GM23248 (cell line): ENCODE results near the gene FRS3. TPM values are rescaled to one million over a fixed set of nuclear protein-coding genes. Genes with fewer than 3 reads are reported as not detected.

Experiments
- DNase-seq: peaks from one replicate; pipeline ENCODE4 v3.0.0-alpha.2; 2015
- H2AFZ ChIP-seq: fragments of 200-600 bp; sonication (generic); 2 replicates; pipeline ENCODE4 v1.6.1; 2016; ENCODE audit warnings: antibody characterized with exemption
- H3F3A ChIP-seq: fragments of 200-600 bp; sonication (generic); 2 replicates; pipeline ENCODE4 v1.6.1; 2016; ENCODE audit warnings: mild to moderate bottlenecking, antibody characterized with exemption, mixed run types; ENCODE audit not compliant: insufficient read depth
- H3K27ac ChIP-seq: fragments of 200-600 bp; sonication (generic); 2 replicates; pipeline ENCODE4 v1.5.1; 2016; ENCODE audit warnings: mild to moderate bottlenecking
- H3K27me3 ChIP-seq: fragments of 200-600 bp; sonication (generic); replicated peaks from 2 replicates; pipeline ENCODE4 v1.6.1; 2016; ENCODE audit warnings: mild to moderate bottlenecking; ENCODE audit not compliant: insufficient read depth
- H3K36me3 ChIP-seq: fragments of 200-600 bp; sonication (generic); 2 replicates; pipeline ENCODE4 v1.6.1; 2016; ENCODE audit warnings: low read depth, mild to moderate bottlenecking
- H3K4me1 ChIP-seq: fragments of 200-600 bp; sonication (generic); 2 replicates; pipeline ENCODE4 v1.6.1; 2016; ENCODE audit warnings: mild to moderate bottlenecking; ENCODE audit not compliant: insufficient read depth
- H3K4me2 ChIP-seq: fragments of 200-600 bp; sonication (generic); one replicate; pipeline ENCODE4 v1.6.1; 2016; ENCODE audit warnings: mild to moderate bottlenecking; ENCODE audit not compliant: unreplicated experiment
- H3K4me3 ChIP-seq: fragments of 200-600 bp; sonication (generic); 2 replicates; pipeline ENCODE4 v1.5.1; 2016; ENCODE audit warnings: mild to moderate bottlenecking
- H3K79me2 ChIP-seq: fragments of 200-600 bp; sonication (generic); 2 replicates; pipeline ENCODE4 v1.6.1; 2016; ENCODE audit warnings: mild to moderate bottlenecking; ENCODE audit not compliant: insufficient read depth
- H3K9ac ChIP-seq: fragments of 200-600 bp; sonication (generic); 2 replicates; pipeline ENCODE4 v1.6.1; 2016; ENCODE audit warnings: mild to moderate bottlenecking
- H3K9me2 ChIP-seq: fragments of 200-600 bp; sonication (generic); 2 replicates; pipeline ENCODE4 v1.6.1; 2016; ENCODE audit warnings: mixed run types, mild to moderate bottlenecking, moderate library complexity; ENCODE audit not compliant: insufficient read depth
- H3K9me3 ChIP-seq: fragments of 200-600 bp; sonication (generic); one replicate; pipeline ENCODE4 v1.6.1; 2017; ENCODE audit warnings: low read depth
- H4K20me1 ChIP-seq: fragments of 200-600 bp; sonication (generic); 2 replicates; pipeline ENCODE4 v1.6.0; 2016; ENCODE audit not compliant: insufficient read depth
- EZH2 ChIP-seq: fragments of 200-600 bp; sonication (generic); IDR thresholded peaks from 2 replicates; pipeline ENCODE4 v1.6.1; 2018; ENCODE audit warnings: antibody characterized with exemption, mild to moderate bottlenecking; ENCODE audit not compliant: insufficient read depth, poor library complexity, severe bottlenecking
- EZH2phosphoT487 ChIP-seq: fragments of 200-600 bp; sonication (generic); IDR thresholded peaks from 2 replicates; pipeline ENCODE4 v1.6.1; 2018; ENCODE audit warnings: antibody characterized with exemption, moderate library complexity, mild to moderate bottlenecking, low read depth; ENCODE audit not compliant: insufficient read depth
- WGBS, 2 experiments: methylation state at CpG; one replicate each; pipeline ENCODE4 v1.1.6; 2015 to 2017; ENCODE audit warnings: low lambda C conversion rate in 2 of 2, low coverage in 1 of 2; ENCODE audit errors: missing lambda C conversion rate in 2 of 2; 5-methylcytosine and 5-hydroxymethylcytosine counted together
- in situ Hi-C: fragments of 300-500 bp; cut with MboI; formaldehyde crosslinking; loops from 2 replicates; pipeline ENCODE4 v1.15.0; 2020
- polyA plus RNA-seq: library from polyadenylated mRNA; unstranded; fragments of >200 nt; fragmentation: Nextera tagmentation; extraction: Ambion mirVana; gene quantifications from 2 replicates; pipeline ENCODE4 v1.2.1, GENCODE V29; 2016
- total RNA-seq: library from RNA; depleted of rRNA; stranded (reverse); fragments of >200 nt; shearing (Covaris generic); gene quantifications from 2 replicates; pipeline ENCODE4 v1.2.3, GENCODE V29; 2014

FRS3 gene
- total and polyA plus RNA-seq, 2 experiments from 2014 or later: 2.5 to 3.4 TPM

DNA sequence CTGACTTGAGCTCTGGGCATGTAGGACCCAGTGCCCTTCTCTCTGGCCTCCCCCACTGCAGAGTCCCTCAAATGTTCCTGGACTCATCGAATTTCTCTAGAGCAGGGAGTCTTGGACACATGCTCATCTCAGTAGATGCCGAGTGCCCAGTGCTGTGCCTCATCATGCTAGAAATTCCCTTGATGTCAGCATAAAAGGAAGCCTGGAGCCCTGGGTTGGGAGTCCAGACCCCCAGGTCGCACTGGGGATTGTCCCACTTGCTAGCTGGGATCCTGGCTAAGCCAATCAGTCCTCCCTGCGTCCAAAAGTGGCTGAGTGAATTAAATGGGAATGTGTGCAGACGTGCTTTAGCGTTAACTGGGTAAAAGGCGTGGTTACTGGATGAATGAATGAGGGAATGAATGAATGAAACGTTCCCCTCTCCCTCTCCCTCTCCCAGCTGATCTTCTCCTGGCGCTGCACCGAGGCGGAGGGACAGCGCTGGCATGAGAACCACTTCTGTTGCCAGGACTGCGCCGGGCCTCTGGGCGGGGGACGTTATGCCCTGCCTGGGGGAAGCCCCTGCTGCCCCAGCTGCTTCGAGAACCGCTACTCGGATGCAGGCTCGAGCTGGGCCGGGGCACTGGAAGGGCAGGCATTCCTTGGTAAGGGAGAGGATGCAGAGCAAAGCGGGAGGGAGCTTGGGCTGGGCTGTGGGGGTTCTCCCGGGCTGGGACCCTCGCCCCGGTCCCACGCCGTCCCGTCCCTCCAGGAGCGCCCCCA lies 6.2 kb upstream of the FRS3 start:
- Histone ChIP-seq H2AFZ (peak overlapping the region; percentile 98), H3K4me3 (peak overlapping the region; percentile 100), H3K27me3 (no peaks in the 10 kb centered on the region), H3K79me2 (peaks cover 33% of the 10 kb centered on the region), H3K4me2 (peak overlapping the region; percentile 84), H3K9ac (peak overlapping the region; percentile 100), H3K9me2 (no peaks in the 10 kb centered on the region), H3K9me3 (no peaks in the 10 kb centered on the region), H3K4me1 (peaks cover 8% of the 10 kb centered on the region; the same call in 1 of the 2 replicates), H3K36me3 (peaks cover 16% of the 10 kb centered on the region), H3K27ac (0 out of 2 replicates have a peak overlapping the region, but pooled peaks have one; percentile 6), H3F3A (peaks cover 9% of the 10 kb centered on the region; the same call in 1 of the 2 replicates), H4K20me1 (no peaks in the 10 kb centered on the region)
- peak; percentile 54 for DNase-seq
- in situ Hi-C loops: no loop called here
- TF ChIP-seq EZH2 (no peak), EZH2phosphoT487 (no peak)
- 8 to 17% methylated on average over 18 to 27 of the region's 29 CpGs for WGBS, 2 experiments

DNA sequence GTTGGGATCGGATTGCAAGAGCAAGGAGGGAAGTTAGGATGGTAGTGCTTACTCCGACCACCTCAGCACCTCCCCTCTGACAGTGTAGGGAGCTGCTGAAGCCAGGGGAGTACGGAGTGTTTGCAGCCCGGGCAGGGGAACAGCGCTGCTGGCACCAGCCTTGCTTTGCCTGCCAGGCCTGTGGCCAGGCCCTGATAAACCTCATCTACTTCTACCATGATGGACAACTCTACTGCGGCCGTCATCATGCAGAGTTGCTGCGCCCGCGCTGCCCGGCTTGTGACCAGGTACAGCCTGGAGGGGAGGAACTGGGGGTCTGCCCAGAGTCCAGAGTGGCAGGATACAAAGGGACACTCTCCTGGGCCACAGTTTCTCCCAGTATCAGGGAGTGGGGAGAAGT lies 5.6 kb upstream of the FRS3 start:
- Histone ChIP-seq H4K20me1 (no peaks in the 10 kb centered on the region), H3K9ac (no peak overlapping the region), H3K36me3 (peaks cover 10% of the 10 kb centered on the region), H3K27ac (no peak overlapping the region), H3K4me2 (no peak overlapping the region), H2AFZ (no peak overlapping the region), H3K4me3 (no peak overlapping the region), H3K9me2 (no peaks in the 10 kb centered on the region), H3K79me2 (peaks cover 28% of the 10 kb centered on the region), H3K4me1 (peaks cover 8% of the 10 kb centered on the region; the same call in 1 of the 2 replicates), H3F3A (peaks cover 6% of the 10 kb centered on the region; the same call in 1 of the 2 replicates), H3K27me3 (no peaks in the 10 kb centered on the region), H3K9me3 (no peaks in the 10 kb centered on the region)
- in situ Hi-C loops: no loop called here
- WGBS, 2 experiments: 90 to 94% methylated on average over 11 of the region's 11 CpGs
- no peak for TF ChIP-seq EZH2phosphoT487
- no peak for TF ChIP-seq EZH2
- DNase-seq: no peak

DNA sequence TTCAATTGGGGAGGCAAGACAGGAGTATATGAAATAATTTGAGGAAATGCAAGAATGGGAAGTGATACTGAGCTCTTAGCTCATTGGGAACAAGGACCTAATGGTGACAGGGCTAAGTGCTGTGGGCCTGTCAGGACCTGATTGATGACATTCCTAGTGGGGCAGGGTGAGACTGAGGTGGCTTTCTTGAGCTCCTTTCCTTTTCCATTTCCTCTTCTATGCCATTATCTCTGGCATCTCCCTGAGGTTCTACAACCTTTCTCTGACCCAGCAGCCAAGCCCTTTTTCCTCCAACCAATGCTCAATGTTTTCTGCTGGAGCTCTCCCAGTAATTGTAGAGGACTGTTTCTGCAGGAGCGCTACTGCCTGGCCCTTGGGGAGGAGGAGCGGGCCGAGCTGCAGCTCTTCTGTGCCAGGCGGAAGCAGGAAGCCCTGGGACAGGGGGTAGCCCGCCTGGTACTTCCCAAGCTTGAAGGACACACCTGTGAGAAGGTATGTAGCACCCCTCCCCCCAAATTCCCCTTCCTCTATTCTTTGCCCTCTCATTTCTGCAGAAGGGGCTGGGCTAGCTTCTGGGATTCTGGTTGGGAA lies 5.0 kb upstream of the FRS3 start:
- peaks cover 2% of the 10 kb centered on the region; the same call in 1 of the 2 replicates for H3F3A ChIP-seq
- H3K4me2 ChIP-seq: no peak overlapping the region
- peaks cover 8% of the 10 kb centered on the region; the same call in 1 of the 2 replicates for H3K4me1 ChIP-seq
- H3K9ac ChIP-seq: no peak overlapping the region
- no peak overlapping the region for H3K4me3 ChIP-seq
- WGBS, 2 experiments: 72 to 82% methylated on average over 5 of the region's 5 CpGs
- H4K20me1 ChIP-seq: no peaks in the 10 kb centered on the region
- H3K9me3 ChIP-seq: no peaks in the 10 kb centered on the region
- no peak overlapping the region for H2AFZ ChIP-seq
- DNase-seq: no peak
- no peak overlapping the region for H3K27ac ChIP-seq
- H3K79me2 ChIP-seq: peaks cover 22% of the 10 kb centered on the region
- H3K9me2 ChIP-seq: no peaks in the 10 kb centered on the region
- in situ Hi-C loops: no loop called here
- no peak for TF ChIP-seq EZH2
- TF ChIP-seq EZH2phosphoT487: no peak
- H3K27me3 ChIP-seq: no peaks in the 10 kb centered on the region
- peaks cover 4% of the 10 kb centered on the region for H3K36me3 ChIP-seq

DNA sequence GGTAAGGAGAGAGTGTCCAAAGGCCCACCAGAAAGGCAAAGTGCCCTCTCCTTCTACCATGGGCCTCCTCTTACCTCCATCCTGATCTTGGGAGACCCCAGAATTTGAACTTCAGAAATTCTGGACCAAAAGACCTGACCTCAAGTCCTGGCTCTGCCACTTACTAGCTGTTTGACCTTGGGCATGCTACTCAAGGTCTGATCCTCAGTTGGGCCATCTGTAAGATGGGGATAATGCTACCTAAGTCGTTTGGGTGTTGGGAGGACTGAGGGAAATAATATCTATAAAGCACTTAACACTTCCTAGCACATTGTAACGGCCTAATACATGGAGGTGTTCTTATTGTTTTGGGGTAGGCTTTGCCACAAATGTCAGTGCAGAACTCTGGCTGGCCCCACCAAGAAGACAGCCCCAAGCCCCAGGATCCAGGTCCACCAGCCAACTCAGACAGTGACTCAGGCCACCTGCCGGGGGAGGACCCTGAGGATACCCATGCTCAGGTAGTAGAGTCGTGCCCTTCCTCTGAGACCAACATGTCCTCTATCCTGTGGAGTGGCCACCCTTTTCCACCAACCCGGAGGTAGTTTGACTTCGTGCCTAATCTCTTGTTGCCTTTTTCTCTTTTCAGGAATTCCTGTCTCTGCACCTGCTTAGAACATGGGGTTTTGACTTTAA lies 3.5 kb upstream of the FRS3 start:
- H3K36me3 ChIP-seq: no peaks in the 10 kb centered on the region
- H3K9me2 ChIP-seq: no peaks in the 10 kb centered on the region
- in situ Hi-C loops: no loop called here
- H3K4me3 ChIP-seq: no peak overlapping the region
- 0 out of 2 replicates have a peak, but pooled peaks cover 8% of the 10 kb centered on the region for H3K4me1 ChIP-seq
- H3K27ac ChIP-seq: no peak overlapping the region
- WGBS, 2 experiments: 64 to 66% methylated on average over 6 of the region's 6 CpGs
- no peak overlapping the region for H2AFZ ChIP-seq
- no peaks in the 10 kb centered on the region for H3K9me3 ChIP-seq
- H3F3A ChIP-seq: no peaks in the 10 kb centered on the region
- no peak for DNase-seq
- H3K4me2 ChIP-seq: no peak overlapping the region
- TF ChIP-seq EZH2phosphoT487 (no peak), EZH2 (no peak)
- no peaks in the 10 kb centered on the region for H4K20me1 ChIP-seq
- peaks cover 15% of the 10 kb centered on the region for H3K79me2 ChIP-seq
- H3K9ac ChIP-seq: no peak overlapping the region
- H3K27me3 ChIP-seq: no peaks in the 10 kb centered on the region
